HepG2 (cell line): ENCODE data around the gene WDCP. TPM values are rescaled to one million over a fixed set of nuclear protein-coding genes. Genes with fewer than 3 reads are reported as not detected.
A peak's percentile ranks its signal among the peaks of the same experiment; 100 is the strongest.

ENCODE experiments used
- ARNT2 ChIP-seq: sonication (generic); formaldehyde crosslinking; IDR thresholded peaks from 2 replicates; pipeline ENCODE4 v1.8.0; 2022; ENCODE audit warnings: mild to moderate bottlenecking, low read depth, missing genetic modification reagents, moderate library complexity
- ATF7 ChIP-seq, 2 experiments: fragments of 450-650 bp in 1 of 2; sonication (generic) in 1 of 2; formaldehyde crosslinking in 1 of 2; IDR thresholded peaks; 2 replicates each; pipeline versions ENCODE4 v1.4.0 to v1.6.1; 2016 to 2020; ENCODE audit warnings: antibody characterized with exemption in 1 of 2, mild to moderate bottlenecking in 1 of 2, missing genetic modification reagents in 1 of 2
- E2F2 ChIP-seq: sonication (generic); formaldehyde crosslinking; IDR thresholded peaks from 2 replicates; pipeline ENCODE4 v1.4.0; 2020; ENCODE audit warnings: missing genetic modification reagents, borderline replicate concordance
- ELF3 ChIP-seq: IDR thresholded peaks from 2 replicates; pipeline ENCODE4 v1.6.1; 2016; ENCODE audit warnings: missing genetic modification reagents, missing compliant biosample characterization
- FOXK1 ChIP-seq: sonication (generic); formaldehyde crosslinking; IDR thresholded peaks from 2 replicates; pipeline ENCODE4 v1.4.0; 2020; ENCODE audit warnings: low read depth, missing genetic modification reagents, borderline replicate concordance
- FOXP1 ChIP-seq, 2 experiments: fragments of 450-650 bp in 1 of 2; IDR thresholded peaks; 2 replicates each; pipeline ENCODE4 v1.6.1; 2017 to 2018; ENCODE audit warnings: antibody characterized with exemption in 1 of 2
- JUND ChIP-seq: sonication (generic); formaldehyde crosslinking; IDR thresholded peaks from 2 replicates; pipeline ENCODE4 v1.8.0; 2022; ENCODE audit warnings: mild to moderate bottlenecking, missing genetic modification reagents
- MEIS2 ChIP-seq: sonication (generic); formaldehyde crosslinking; IDR thresholded peaks from 2 replicates; pipeline ENCODE4 v1.9.0; 2021; ENCODE audit warnings: mild to moderate bottlenecking, missing genetic modification reagents
- MIER3 ChIP-seq: IDR thresholded peaks from 2 replicates; pipeline ENCODE4 v1.6.1; 2016; ENCODE audit warnings: missing compliant biosample characterization, borderline replicate concordance
- PCBP2 ChIP-seq: fragments of 200-400 bp; formaldehyde crosslinking; optimal IDR thresholded peaks from 2 replicates; pipeline ENCODE3; 2018; ENCODE audit warnings: low read length, low read depth; ENCODE audit not compliant: poor library complexity, severe bottlenecking
- PHF20 ChIP-seq: sonication (generic); formaldehyde crosslinking; IDR thresholded peaks from 2 replicates; pipeline ENCODE4 v1.5.0; 2020; ENCODE audit warnings: mild to moderate bottlenecking, missing genetic modification reagents
- PHF21A ChIP-seq: sonication (generic); formaldehyde crosslinking; IDR thresholded peaks from 2 replicates; pipeline ENCODE4 v1.5.0; 2020; ENCODE audit warnings: mild to moderate bottlenecking, missing genetic modification reagents
- RAD21 ChIP-seq: fragments of 450-650 bp; formaldehyde crosslinking; IDR thresholded peaks from 2 replicates; pipeline ENCODE4 v1.5.0; 2020; ENCODE audit warnings: mild to moderate bottlenecking
- SAFB2 ChIP-seq: sonication (generic); formaldehyde crosslinking; IDR thresholded peaks from 2 replicates; pipeline ENCODE4 v1.5.1; 2020; ENCODE audit warnings: missing genetic modification reagents, low read depth, mild to moderate bottlenecking, borderline replicate concordance
- ZMYM4 ChIP-seq: sonication (generic); formaldehyde crosslinking; IDR thresholded peaks from 2 replicates; pipeline ENCODE4 v1.8.1; 2023; ENCODE audit warnings: mild to moderate bottlenecking, missing genetic modification reagents
- ZNF207 ChIP-seq: fragments of 450-650 bp; IDR thresholded peaks from 2 replicates; pipeline ENCODE4 v1.6.1; 2016; ENCODE audit warnings: antibody characterized with exemption, borderline replicate concordance
- ZNF24 ChIP-seq: fragments of 450-650 bp; IDR thresholded peaks from 2 replicates; pipeline ENCODE4 v1.6.1; 2017; ENCODE audit warnings: antibody characterized with exemption, mild to moderate bottlenecking
- ZNF580 ChIP-seq: IDR thresholded peaks from 2 replicates; pipeline ENCODE4 v1.6.1; 2016; ENCODE audit warnings: low read depth, borderline replicate concordance
- ZSCAN30 ChIP-seq: sonication (generic); formaldehyde crosslinking; IDR thresholded peaks from 2 replicates; pipeline ENCODE4 v1.5.0; 2020; ENCODE audit warnings: mild to moderate bottlenecking, missing genetic modification reagents
- polyA plus RNA-seq, 8 experiments: library from polyadenylated mRNA; depleted of rRNA in 3 of 8; stranded (reverse) in 7 of 8; unstranded in 1 of 8; fragments of >200 nt; fragmentation: Illumina TruSeq in 4 of 8; extraction: Trizol in 4 of 8; gene quantifications; 2 replicates each; pipeline versions ENCODE4 v1.2.1 to v1.2.3, GENCODE V29; 2011 to 2016; ENCODE audit warnings: low read depth in 4 of 8, missing spikeins in 1 of 8, mixed read lengths in 1 of 8; ENCODE audit not compliant: insufficient read depth in 1 of 8
- total RNA-seq, 5 experiments: library from RNA; depleted of rRNA; stranded (reverse); fragments of >200 nt; fragmentation: Illumina TruSeq; extraction: Trizol; gene quantifications; 2 replicates each; pipeline ENCODE4 v1.2.3, GENCODE V29; 2016; ENCODE audit warnings: low read depth in 1 of 5
- TF ChIP-seq, protein P1 (sequence below), 2 experiments: IDR thresholded peaks; 2 replicates each; pipeline ENCODE4 v1.6.1; 2011 to 2012; ENCODE audit warnings: low read length in 2 of 2, borderline replicate concordance in 1 of 2, low read depth in 1 of 2, mild to moderate bottlenecking in 1 of 2, moderate library complexity in 1 of 2
- TF ChIP-seq, protein P2 (sequence below): sonication (generic); formaldehyde crosslinking; IDR thresholded peaks from 2 replicates; pipeline ENCODE4 v1.9.0; 2022; ENCODE audit warnings: missing genetic modification reagents, mild to moderate bottlenecking, borderline replicate concordance

Gene WDCP
- total and polyA plus RNA-seq, 2 of the 13 experiments (the other 11 are each of a cell fraction or from before 2014, with no cell fraction given), result 17.4 to 22.6 TPM

- TF ChIP-seq E2F2 (CRISPR knock-in tag) (no peak), ZNF24 (no peak), PHF21A (CRISPR knock-in tag) (peak; percentile 92), JUND (peak; percentile 95), ZSCAN30 (0 out of 2 replicates have a peak, but pooled peaks have one; percentile 63), ARNT2 (peak; percentile 82; the same call in 1 of the 2 replicates), ZMYM4 (0 out of 2 replicates have a peak, but pooled peaks have one; percentile 42), RAD21 (CRISPR knock-in tag) (peak; percentile 38), FOXK1 (CRISPR knock-in tag) (peak; percentile 60; the same call in 1 of the 2 replicates), ZNF207 (no peak), ATF7 (IDR thresholded peaks at IDR 0.05) (no peak), ATF7 (CRISPR knock-in tag; IDR thresholded peaks at IDR 0.05) (no peak; the same call in 1 of the 2 replicates), SAFB2 (CRISPR knock-in tag) (no peak), MEIS2 (CRISPR knock-in tag) (peak; percentile 70), PCBP2 (no peak), MIER3 (CRISPR knock-in tag) (0 out of 2 replicates have a peak, but pooled peaks have one; percentile 59), FOXP1 (IDR thresholded peaks at IDR 0.05) (peak; percentile 70), FOXP1 (CRISPR knock-in tag; IDR thresholded peaks at IDR 0.05) (peak; percentile 90), ZNF580 (peak; percentile 49; the same call in 1 of the 2 replicates), PHF20 (CRISPR knock-in tag) (no peak), ELF3 (CRISPR knock-in tag) (peak; percentile 74; the same call in 1 of the 2 replicates)
- TF ChIP-seq, protein P1, sequence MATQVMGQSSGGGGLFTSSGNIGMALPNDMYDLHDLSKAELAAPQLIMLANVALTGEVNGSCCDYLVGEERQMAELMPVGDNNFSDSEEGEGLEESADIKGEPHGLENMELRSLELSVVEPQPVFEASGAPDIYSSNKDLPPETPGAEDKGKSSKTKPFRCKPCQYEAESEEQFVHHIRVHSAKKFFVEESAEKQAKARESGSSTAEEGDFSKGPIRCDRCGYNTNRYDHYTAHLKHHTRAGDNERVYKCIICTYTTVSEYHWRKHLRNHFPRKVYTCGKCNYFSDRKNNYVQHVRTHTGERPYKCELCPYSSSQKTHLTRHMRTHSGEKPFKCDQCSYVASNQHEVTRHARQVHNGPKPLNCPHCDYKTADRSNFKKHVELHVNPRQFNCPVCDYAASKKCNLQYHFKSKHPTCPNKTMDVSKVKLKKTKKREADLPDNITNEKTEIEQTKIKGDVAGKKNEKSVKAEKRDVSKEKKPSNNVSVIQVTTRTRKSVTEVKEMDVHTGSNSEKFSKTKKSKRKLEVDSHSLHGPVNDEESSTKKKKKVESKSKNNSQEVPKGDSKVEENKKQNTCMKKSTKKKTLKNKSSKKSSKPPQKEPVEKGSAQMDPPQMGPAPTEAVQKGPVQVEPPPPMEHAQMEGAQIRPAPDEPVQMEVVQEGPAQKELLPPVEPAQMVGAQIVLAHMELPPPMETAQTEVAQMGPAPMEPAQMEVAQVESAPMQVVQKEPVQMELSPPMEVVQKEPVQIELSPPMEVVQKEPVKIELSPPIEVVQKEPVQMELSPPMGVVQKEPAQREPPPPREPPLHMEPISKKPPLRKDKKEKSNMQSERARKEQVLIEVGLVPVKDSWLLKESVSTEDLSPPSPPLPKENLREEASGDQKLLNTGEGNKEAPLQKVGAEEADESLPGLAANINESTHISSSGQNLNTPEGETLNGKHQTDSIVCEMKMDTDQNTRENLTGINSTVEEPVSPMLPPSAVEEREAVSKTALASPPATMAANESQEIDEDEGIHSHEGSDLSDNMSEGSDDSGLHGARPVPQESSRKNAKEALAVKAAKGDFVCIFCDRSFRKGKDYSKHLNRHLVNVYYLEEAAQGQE (IDR thresholded peaks at IDR 0.05; ENCODE audit: borderline replicate concordance in 1 of 2, low read depth in 1 of 2, low read length in 2 of 2), result 0 out of 4 replicates have a peak, but pooled peaks of 1 of the 2 experiments have one; percentile 8
- TF ChIP-seq, protein P2, sequence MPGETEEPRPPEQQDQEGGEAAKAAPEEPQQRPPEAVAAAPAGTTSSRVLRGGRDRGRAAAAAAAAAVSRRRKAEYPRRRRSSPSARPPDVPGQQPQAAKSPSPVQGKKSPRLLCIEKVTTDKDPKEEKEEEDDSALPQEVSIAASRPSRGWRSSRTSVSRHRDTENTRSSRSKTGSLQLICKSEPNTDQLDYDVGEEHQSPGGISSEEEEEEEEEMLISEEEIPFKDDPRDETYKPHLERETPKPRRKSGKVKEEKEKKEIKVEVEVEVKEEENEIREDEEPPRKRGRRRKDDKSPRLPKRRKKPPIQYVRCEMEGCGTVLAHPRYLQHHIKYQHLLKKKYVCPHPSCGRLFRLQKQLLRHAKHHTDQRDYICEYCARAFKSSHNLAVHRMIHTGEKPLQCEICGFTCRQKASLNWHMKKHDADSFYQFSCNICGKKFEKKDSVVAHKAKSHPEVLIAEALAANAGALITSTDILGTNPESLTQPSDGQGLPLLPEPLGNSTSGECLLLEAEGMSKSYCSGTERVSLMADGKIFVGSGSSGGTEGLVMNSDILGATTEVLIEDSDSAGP (CRISPR knock-in tag), result peak; percentile 81
These were observed 31.4 kb downstream of the WDCP start (continued) for GRCh38 chr2:24015562-24016375.
